Stimulated activated CD8-positive, alpha-beta memory T cell treated with anti-CD3 and anti-CD28 coated beads, Interleukin-15, amount 100 ng/mL, for 24 hours (primary cell): Measurements from ENCODE around the gene STRADA.
"Not testable (repeated sequence)": the region's sequence is repeated elsewhere in the genome, so short reads cannot be mapped to it uniquely, and the experiment has no call there.

Source experiments
- DNase-seq: peaks from one replicate; pipeline ENCODE4 v3.0.0-alpha.2; 2020; ENCODE audit warnings: low read depth

The STRADA gene

GRCh38 chr17:63754046-63754445, 12.4 kb upstream of the STRADA start:
- DNase-seq, result no peak

DNA sequence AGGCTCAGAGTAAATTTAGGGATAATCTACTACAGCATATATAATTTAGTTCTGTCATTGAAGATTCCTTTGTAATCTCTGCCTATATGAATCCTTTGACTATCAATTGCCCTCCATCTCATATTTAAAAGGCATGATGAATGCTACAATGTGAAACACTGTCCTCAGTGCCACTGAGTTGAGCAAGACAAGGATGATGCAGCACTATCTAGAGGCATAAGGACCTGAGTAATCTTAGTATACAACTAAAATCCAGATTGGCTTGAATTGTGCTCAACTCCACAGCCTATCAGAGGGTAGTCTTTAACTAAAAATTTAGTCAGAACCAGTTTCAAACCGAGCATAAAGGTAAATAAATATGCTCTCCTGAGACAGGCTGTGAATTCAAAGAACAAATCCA, 11.6 kb upstream of the STRADA start:
- no peak for DNase-seq

DNA sequence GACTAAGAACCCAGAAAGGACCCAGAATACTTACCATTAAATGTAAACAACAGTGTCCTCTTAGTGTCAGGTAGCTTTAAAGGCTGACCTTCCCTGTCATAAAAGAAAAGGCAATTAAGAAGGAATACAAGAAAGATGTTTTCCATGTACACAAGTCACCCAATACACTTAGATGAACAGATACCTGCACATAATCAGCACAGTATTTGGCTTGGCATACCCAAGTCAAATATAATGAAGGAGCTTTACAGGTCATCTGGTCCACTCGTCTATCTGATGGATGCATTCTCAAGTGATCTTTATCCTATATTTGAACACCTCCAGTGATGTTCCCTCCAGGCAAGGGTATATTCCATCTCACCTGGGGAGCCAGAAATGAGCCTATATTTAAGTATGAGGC, 11.1 kb upstream of the STRADA start:
- DNase-seq, result no peak

DNA sequence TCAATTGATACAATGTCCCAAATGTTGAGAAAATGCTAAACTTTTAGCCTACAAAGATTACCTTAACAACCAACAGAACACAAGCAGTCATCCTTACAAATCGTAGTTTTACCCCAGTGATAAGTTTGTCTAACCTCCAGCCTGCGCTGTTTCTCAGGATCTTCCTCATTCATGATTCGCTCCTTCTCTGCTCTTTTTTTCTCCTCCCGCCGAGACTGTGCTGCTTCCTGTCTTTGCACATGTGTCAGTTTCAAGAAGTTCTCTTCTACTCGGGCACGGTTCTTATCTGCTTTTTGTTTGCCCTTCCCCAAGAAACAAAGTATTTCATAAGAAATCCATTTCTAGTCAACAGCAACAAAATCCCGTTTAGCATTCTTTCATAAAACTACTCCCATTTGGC, 10.2 kb upstream of the STRADA start:
- DNase-seq, result no peak

- DNase-seq, result no peak
Measured at GRCh38 chr17:63741143-63741407, 524 bp downstream of the STRADA start.

GRCh38 chr17:63740464-63741142, 996 bp downstream of the STRADA start:
- DNase-seq, result no peak

- DNase-seq, result no peak
Measured at GRCh38 chr17:63735691-63736090, 5.9 kb downstream of the STRADA start.

DNA sequence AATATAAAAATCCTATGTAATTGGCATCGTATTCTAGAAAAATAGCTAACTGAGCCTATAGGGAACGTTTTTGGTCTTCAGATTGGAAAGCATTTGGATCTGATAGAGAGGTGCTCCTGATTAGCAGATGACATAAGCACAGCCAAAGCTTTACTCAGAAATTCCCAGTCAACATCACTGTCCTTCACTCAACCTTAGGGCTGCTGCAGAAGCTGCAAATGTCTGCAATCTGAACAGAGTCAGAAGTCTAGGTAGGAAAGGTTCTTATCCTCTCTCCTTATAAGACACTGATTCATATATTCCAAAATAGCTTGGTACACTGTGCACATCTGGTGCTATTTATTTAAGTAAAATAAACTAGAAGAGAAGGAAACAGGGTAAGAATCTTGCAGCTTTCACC, 19.2 kb downstream of the STRADA start:
- DNase-seq, result no peak

DNA sequence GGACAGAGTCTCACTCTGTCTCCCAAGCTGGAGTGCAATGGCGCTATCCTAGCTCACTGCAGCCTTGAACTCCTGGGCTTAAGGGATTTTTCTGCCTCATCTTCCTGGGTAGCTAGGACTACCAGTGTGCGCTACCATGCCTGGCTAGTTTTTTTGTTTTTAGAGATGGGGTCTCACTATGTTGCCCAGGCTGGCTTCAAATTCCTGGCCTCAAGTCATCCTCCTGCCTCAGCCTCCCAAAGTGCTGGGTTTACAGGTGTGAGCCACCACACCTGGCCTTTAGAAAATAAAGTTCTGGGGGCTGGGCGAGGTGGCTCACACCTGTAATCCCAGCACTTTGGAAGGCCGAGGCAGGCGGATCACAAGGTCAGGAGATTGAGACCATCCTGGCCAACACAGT, 21.4 kb downstream of the STRADA start:
- DNase-seq, result not testable (repeated sequence)

DNA sequence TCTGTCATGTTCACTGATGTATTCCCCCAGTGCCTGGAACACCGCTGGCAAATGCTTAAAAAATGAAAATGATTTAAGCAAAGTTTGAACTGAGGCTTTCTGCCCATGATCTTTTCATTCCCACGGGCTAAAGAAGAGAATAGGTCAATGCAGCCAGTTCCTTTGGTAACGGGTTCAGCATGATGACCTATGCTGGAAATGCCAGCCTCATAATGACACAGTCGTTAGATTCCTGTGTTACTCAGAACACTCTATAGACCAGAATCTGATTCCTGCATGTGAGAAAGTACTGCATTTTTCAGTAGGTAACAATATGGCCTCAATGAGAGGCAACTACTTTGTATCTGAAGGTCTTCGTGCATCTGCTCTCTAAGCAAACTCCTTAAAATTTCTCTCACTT, 22.6 kb downstream of the STRADA start:
- no peak for DNase-seq

- no peak for DNase-seq
Measured at GRCh38 chr17:63716426-63716825, 25.2 kb downstream of the STRADA start.

DNA sequence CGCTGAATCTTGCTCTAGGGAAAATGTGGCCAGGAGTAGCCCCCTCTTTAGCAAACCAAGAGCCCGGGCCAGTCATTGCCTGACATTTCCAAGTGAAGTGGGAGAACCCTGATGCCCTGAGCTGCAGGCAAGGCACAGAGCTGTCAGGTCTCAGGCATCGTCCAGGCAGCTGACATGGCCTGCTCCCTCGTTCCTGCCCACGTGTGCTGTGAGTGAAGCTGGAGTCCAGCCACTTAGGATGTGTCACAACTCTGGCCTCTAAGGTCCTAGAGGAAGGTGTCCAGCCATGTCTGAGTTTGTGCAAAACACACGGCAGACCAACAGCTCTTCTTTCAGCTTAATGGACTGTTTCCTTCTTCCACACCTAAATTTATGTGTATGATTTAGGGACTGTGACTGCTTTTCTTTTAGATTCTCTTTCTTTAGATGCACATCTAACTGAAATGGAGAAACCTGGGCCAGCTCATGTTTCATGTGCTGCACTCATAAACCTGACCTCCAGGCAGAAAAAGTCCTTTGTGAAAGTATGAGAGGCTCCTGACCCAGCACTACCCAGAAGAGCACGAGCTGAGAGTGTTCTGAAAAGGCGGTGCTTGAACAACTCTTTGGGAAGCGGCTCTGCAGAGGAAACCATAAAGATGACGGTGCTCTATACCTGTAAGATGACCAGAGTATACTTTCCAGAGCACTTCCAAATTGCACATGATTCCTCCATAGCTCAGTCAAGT, 26.9 kb downstream of the STRADA start:
- no peak for DNase-seq

- no peak for DNase-seq
Measured at GRCh38 chr17:63709110-63709509, 32.5 kb downstream of the STRADA start.

GRCh38 chr17:63707151-63707550, 34.4 kb downstream of the STRADA start:
- no peak for DNase-seq

DNA sequence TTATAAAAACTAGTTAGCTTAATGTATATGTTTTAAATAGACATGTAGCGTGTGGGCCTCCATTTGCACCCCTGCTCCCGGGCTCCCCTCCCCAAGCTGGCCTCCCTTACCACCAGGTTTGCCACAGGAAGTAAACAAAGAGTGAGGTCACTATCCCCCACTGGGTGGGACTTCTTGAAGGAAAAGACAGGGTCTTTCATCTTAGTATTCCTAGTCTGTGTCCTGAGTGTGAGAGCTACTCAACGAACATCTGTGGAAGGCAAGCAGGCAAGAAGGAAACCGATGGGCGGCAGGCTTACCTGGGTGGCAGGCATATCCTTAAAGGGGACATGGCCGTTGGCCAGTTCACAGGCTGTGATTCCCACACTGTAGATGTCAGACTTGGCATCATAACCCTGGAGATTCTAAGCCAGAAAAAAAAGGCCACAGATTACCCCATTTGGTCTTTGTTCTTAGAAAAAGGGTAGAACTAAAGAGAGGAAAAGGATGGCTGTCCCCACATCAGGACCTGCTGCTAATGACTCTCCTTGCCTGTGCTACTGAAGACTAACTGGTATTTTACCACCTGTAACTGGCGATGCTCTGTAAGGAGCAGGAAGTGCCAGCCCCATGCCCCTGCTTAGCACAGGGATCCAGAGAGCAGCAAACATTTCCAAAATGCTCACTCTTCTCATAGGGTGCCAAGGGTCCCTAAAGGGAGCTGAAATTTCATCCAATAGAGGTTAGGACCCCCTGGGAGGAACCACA, 35.1 kb downstream of the STRADA start:
- DNase-seq, result no peak

GRCh38 chr17:63705657-63706056, 35.9 kb downstream of the STRADA start:
- DNase-seq, result no peak

GRCh38 chr17:63704836-63705235, 36.8 kb downstream of the STRADA start:
- no peak for DNase-seq

- no peak for DNase-seq
Measured at GRCh38 chr17:63704259-63704576, 37.4 kb downstream of the STRADA start.

GRCh38 chr17:63703556-63704258, 37.9 kb downstream of the STRADA start:
- no peak for DNase-seq

- no peak for DNase-seq
Measured at GRCh38 chr17:63703029-63703428, 38.6 kb downstream of the STRADA start.

GRCh38 chr17:63702721-63703015, 38.9 kb downstream of the STRADA start:
- DNase-seq, result no peak

GRCh38 chr17:63701868-63702720, 39.5 kb downstream of the STRADA start:
- peak; percentile 31 for DNase-seq
